Measurements from ENCODE around the gene NKAIN2.

GRCh38 chr6:124099520-124099919, 295.9 kb downstream of the NKAIN2 start:
- TF ChIP-seq, protein P1, sequence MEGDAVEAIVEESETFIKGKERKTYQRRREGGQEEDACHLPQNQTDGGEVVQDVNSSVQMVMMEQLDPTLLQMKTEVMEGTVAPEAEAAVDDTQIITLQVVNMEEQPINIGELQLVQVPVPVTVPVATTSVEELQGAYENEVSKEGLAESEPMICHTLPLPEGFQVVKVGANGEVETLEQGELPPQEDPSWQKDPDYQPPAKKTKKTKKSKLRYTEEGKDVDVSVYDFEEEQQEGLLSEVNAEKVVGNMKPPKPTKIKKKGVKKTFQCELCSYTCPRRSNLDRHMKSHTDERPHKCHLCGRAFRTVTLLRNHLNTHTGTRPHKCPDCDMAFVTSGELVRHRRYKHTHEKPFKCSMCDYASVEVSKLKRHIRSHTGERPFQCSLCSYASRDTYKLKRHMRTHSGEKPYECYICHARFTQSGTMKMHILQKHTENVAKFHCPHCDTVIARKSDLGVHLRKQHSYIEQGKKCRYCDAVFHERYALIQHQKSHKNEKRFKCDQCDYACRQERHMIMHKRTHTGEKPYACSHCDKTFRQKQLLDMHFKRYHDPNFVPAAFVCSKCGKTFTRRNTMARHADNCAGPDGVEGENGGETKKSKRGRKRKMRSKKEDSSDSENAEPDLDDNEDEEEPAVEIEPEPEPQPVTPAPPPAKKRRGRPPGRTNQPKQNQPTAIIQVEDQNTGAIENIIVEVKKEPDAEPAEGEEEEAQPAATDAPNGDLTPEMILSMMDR (optimal IDR thresholded peaks at IDR 0.05 in 1 of 3, IDR thresholded peaks at IDR 0.05 in 1 of 3, conservative IDR thresholded peaks at IDR 0.05 in 1 of 3; ENCODE audit: extremely low read depth in 1 of 3, insufficient read depth in 2 of 3, low read length in 3 of 3), result no peak
- no peak for TF ChIP-seq EZH2 (IDR thresholded peaks at IDR 0.05; ENCODE audit: low read length)
